ENCODE results near the gene PRR15. TPM values are rescaled to one million over a fixed set of nuclear protein-coding genes. Genes with fewer than 3 reads are reported as not detected.
A peak's percentile ranks its signal among the peaks of the same experiment; 100 is the strongest.

Gene PRR15
- total and polyA plus RNA-seq, 2 experiments from 2014 or later: 4.3 to 4.9 TPM

DNA sequence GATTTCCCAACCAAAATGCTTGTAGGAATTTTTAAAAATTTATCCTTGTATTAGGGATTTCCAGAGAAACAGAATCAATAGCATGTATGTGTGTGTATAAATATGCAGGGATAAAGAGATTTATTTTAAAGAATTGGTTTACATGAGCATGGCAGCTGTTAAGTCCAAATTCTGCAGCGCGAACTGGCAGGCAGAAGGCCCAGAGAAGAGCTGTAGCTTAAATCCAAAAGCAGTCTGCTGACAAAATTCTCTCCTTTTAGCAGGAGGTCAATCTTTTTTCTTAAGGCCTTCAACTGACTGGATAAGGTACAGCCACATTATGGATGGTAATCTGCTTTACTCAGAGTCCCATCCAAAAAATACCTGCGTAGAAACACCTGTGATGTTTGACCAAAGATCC, 42.0 kb downstream of the PRR15 start:
- Histone ChIP-seq H3K4me3 (no peak overlapping the region), H3K27me3 (no peaks in the 10 kb centered on the region), H3K9me3 (ENCODE audit: low read depth) (no peaks in the 10 kb centered on the region), H3K27ac (peak overlapping the region; percentile 78), H3K4me1 (ENCODE audit: low read depth) (peaks cover 51% of the 10 kb centered on the region), H3K36me3 (no peaks in the 10 kb centered on the region)
- TF ChIP-seq, protein P1, sequence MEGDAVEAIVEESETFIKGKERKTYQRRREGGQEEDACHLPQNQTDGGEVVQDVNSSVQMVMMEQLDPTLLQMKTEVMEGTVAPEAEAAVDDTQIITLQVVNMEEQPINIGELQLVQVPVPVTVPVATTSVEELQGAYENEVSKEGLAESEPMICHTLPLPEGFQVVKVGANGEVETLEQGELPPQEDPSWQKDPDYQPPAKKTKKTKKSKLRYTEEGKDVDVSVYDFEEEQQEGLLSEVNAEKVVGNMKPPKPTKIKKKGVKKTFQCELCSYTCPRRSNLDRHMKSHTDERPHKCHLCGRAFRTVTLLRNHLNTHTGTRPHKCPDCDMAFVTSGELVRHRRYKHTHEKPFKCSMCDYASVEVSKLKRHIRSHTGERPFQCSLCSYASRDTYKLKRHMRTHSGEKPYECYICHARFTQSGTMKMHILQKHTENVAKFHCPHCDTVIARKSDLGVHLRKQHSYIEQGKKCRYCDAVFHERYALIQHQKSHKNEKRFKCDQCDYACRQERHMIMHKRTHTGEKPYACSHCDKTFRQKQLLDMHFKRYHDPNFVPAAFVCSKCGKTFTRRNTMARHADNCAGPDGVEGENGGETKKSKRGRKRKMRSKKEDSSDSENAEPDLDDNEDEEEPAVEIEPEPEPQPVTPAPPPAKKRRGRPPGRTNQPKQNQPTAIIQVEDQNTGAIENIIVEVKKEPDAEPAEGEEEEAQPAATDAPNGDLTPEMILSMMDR (IDR thresholded peaks at IDR 0.05; ENCODE audit: low read depth, low read length): no peak
- no peak for DNase-seq (ENCODE audit: low read depth in 1 of 2, low spot score in 1 of 2)

DNA sequence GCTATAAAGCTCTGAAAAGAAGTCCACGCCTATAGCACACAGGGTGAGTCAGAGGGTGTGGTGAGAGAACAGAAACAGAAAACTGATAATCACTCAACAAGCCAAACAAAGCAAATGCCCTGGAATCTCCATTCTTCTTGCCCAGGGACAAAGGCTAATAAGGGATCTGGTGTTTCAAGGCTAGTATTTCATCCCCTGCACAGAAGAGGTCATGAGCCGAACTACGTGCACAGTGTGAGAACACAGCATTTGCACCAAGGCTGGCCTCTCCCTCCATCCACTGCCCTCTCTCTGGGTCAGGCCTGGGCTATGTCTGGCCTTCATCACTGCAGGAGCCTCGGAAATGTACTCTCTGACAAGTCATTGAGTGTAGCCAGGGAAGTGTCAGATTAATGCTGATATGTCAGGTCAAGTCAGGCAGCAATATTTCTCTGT, 42.7 kb downstream of the PRR15 start:
- Histone ChIP-seq H3K36me3 (no peaks in the 10 kb centered on the region), H3K27ac (peak overlapping the region; percentile 78), H3K9me3 (ENCODE audit: low read depth) (no peaks in the 10 kb centered on the region), H3K4me1 (ENCODE audit: low read depth) (peaks cover 51% of the 10 kb centered on the region), H3K4me3 (no peak overlapping the region), H3K27me3 (no peaks in the 10 kb centered on the region)
- TF ChIP-seq, protein P1 (IDR thresholded peaks at IDR 0.05; ENCODE audit: low read depth, low read length): no peak
- DNase-seq (ENCODE audit: low read depth in 1 of 2, low spot score in 1 of 2): peak; percentile 75 to 87

DNA sequence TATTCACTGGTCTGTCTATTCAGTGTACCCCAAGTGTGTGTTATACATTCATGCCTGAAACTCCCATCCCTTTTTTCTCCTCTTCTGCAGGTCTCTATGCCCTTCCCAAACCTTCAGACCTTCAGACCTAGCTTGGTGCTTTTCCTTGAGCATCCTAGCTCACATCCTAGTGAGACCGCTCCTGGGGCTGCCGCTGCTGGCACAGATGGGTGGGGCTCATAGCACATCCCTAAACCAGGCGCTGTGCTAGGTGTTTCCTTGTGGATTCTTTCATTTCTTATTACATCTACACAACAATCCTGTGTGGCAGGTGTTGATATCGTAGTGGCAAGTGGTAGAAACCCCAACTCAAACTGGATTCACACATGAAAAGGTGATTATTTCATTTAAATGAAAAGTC, 43.2 kb downstream of the PRR15 start:
- H3K4me3 ChIP-seq: no peak overlapping the region
- H3K9me3 ChIP-seq (ENCODE audit: low read depth): no peaks in the 10 kb centered on the region
- DNase-seq (ENCODE audit: low read depth in 1 of 2, low spot score in 1 of 2): no peak
- H3K36me3 ChIP-seq: no peaks in the 10 kb centered on the region
- peaks cover 51% of the 10 kb centered on the region for H3K4me1 ChIP-seq (ENCODE audit: low read depth)
- peak overlapping the region; percentile 78 for H3K27ac ChIP-seq
- TF ChIP-seq, protein P1 (IDR thresholded peaks at IDR 0.05; ENCODE audit: low read depth, low read length): no peak
- H3K27me3 ChIP-seq: no peaks in the 10 kb centered on the region

DNA sequence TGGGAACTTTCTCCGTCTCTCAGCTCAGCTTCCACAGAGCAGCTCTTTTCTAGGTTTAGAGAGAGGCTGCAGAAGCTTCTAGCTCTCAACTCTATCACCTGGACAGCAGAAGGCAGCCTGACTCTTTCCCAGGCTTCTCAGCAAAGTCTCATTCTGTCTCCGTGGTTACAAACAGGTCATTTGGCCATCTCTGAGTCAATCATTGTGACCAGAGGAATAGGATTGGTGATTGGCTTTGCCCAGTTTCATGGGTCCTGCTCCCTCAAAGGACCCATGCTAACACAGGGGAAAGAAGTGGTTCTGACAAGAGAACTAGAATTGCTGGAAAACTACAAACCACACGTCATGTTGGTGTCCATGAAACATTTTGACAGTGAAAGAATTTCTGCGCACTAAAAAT, 43.6 kb downstream of the PRR15 start:
- Histone ChIP-seq H3K9me3 (ENCODE audit: low read depth) (no peaks in the 10 kb centered on the region), H3K4me3 (no peak overlapping the region), H3K36me3 (no peaks in the 10 kb centered on the region), H3K27ac (no peak overlapping the region), H3K4me1 (ENCODE audit: low read depth) (peaks cover 51% of the 10 kb centered on the region), H3K27me3 (no peaks in the 10 kb centered on the region)
- no peak for DNase-seq (ENCODE audit: low read depth in 1 of 2, low spot score in 1 of 2)
- TF ChIP-seq, protein P1 (IDR thresholded peaks at IDR 0.05; ENCODE audit: low read depth, low read length): no peak

DNA sequence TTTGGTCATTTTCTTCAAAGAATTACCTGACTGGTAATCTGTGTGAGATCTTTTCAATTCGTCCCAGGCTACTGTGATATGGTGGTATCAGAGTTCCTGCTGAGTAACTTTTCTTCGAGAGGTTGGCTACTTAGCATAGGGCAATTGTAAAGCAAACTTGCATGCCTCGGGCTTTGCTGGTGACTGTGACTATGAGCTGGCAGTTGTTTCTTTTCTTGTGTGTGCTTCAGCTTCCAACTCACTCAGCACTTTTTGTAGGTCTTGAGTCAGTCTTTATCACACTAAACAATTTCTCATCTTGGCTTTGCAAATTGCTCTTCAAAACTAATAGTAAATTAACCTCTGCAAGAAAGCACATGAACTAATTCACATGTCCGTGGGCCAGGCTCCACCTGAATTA, 44.3 kb downstream of the PRR15 start:
- TF ChIP-seq, protein P1 (IDR thresholded peaks at IDR 0.05; ENCODE audit: low read depth, low read length): no peak
- H3K27me3 ChIP-seq: no peaks in the 10 kb centered on the region
- H3K9me3 ChIP-seq (ENCODE audit: low read depth): no peaks in the 10 kb centered on the region
- H3K27ac ChIP-seq: no peak overlapping the region
- H3K4me1 ChIP-seq (ENCODE audit: low read depth): peaks cover 51% of the 10 kb centered on the region
- no peaks in the 10 kb centered on the region for H3K36me3 ChIP-seq
- H3K4me3 ChIP-seq: no peak overlapping the region
- peak; percentile 12 to 34 for DNase-seq (ENCODE audit: low read depth in 1 of 2, low spot score in 1 of 2)

Measured in cardiac muscle cell (in vitro differentiated cells and primary cell).